ENCODE measurements around the gene ABLIM2.

The ABLIM2 gene

GRCh38 chr4:7974425-7974824, 184.2 kb downstream of the ABLIM2 start:
- no peak overlapping the region for H3K4me3 ChIP-seq (ENCODE audit: low read length)
- 91% methylated on average over 1 of the region's 1 CpG for WGBS
- H3K27ac ChIP-seq (ENCODE audit: low read depth, low read length), result no peak overlapping the region
- no peaks in the 10 kb centered on the region for H3K27me3 ChIP-seq (ENCODE audit: insufficient read depth, low read length)
- H3K9ac ChIP-seq (ENCODE audit: low read depth, low read length), result no peak overlapping the region
- H3K9me3 ChIP-seq (ENCODE audit: insufficient read depth, low read depth, low read length), result no peaks in the 10 kb centered on the region
- H3K4me1 ChIP-seq (ENCODE audit: insufficient read depth, low read length), result peaks cover 25% of the 10 kb centered on the region
- H3K36me3 ChIP-seq (ENCODE audit: insufficient read depth, low read length), result no peaks in the 10 kb centered on the region

GRCh38 chr4:7973545-7973981, 185.1 kb downstream of the ABLIM2 start:
- peaks cover 19% of the 10 kb centered on the region for H3K4me1 ChIP-seq (ENCODE audit: insufficient read depth, low read length)
- no peak overlapping the region for H3K4me3 ChIP-seq (ENCODE audit: low read length)
- WGBS, result 85% methylated on average over 10 of the region's 10 CpGs
- H3K9ac ChIP-seq (ENCODE audit: low read depth, low read length), result no peak overlapping the region
- H3K9me3 ChIP-seq (ENCODE audit: insufficient read depth, low read depth, low read length), result no peaks in the 10 kb centered on the region
- H3K36me3 ChIP-seq (ENCODE audit: insufficient read depth, low read length), result no peaks in the 10 kb centered on the region
- H3K27ac ChIP-seq (ENCODE audit: low read depth, low read length), result no peak overlapping the region
- no peaks in the 10 kb centered on the region for H3K27me3 ChIP-seq (ENCODE audit: insufficient read depth, low read length)

- Histone ChIP-seq H3K36me3 (ENCODE audit: insufficient read depth, low read length) (no peaks in the 10 kb centered on the region), H3K4me3 (ENCODE audit: low read length) (no peak overlapping the region), H3K4me1 (ENCODE audit: insufficient read depth, low read length) (peaks cover 13% of the 10 kb centered on the region), H3K27ac (ENCODE audit: low read depth, low read length) (no peak overlapping the region), H3K27me3 (ENCODE audit: insufficient read depth, low read length) (no peaks in the 10 kb centered on the region), H3K9ac (ENCODE audit: low read depth, low read length) (peak overlapping the region; percentile 25; the same call in 1 of the 2 replicates), H3K9me3 (ENCODE audit: insufficient read depth, low read depth, low read length) (no peaks in the 10 kb centered on the region)
- WGBS, result 85% methylated on average over 13 of the region's 13 CpGs
Observed at GRCh38 chr4:7971881-7972500, 186.6 kb downstream of the ABLIM2 start.

- no peaks in the 10 kb centered on the region for H3K36me3 ChIP-seq (ENCODE audit: insufficient read depth, low read length)
- no peak overlapping the region for H3K9ac ChIP-seq (ENCODE audit: low read depth, low read length)
- H3K27me3 ChIP-seq (ENCODE audit: insufficient read depth, low read length), result no peaks in the 10 kb centered on the region
- peaks cover 13% of the 10 kb centered on the region for H3K4me1 ChIP-seq (ENCODE audit: insufficient read depth, low read length)
- H3K9me3 ChIP-seq (ENCODE audit: insufficient read depth, low read depth, low read length), result no peaks in the 10 kb centered on the region
- 93% methylated on average over 2 of the region's 2 CpGs for WGBS
- no peak overlapping the region for H3K4me3 ChIP-seq (ENCODE audit: low read length)
- no peak overlapping the region for H3K27ac ChIP-seq (ENCODE audit: low read depth, low read length)
Observed at GRCh38 chr4:7971159-7971631, 187.4 kb downstream of the ABLIM2 start.

- H3K4me3 ChIP-seq (ENCODE audit: low read length), result no peak overlapping the region
Observed at GRCh38 chr4:7970361-7970946, 188.2 kb downstream of the ABLIM2 start.

GRCh38 chr4:7968262-7968896, 190.2 kb downstream of the ABLIM2 start:
- no peak overlapping the region for H3K4me3 ChIP-seq (ENCODE audit: low read length)
- WGBS, result 91% methylated on average over 16 of the region's 16 CpGs
- no peak overlapping the region for H3K9ac ChIP-seq (ENCODE audit: low read depth, low read length)
- H3K27me3 ChIP-seq (ENCODE audit: insufficient read depth, low read length), result no peaks in the 10 kb centered on the region
- no peaks in the 10 kb centered on the region for H3K36me3 ChIP-seq (ENCODE audit: insufficient read depth, low read length)
- no peaks in the 10 kb centered on the region for H3K9me3 ChIP-seq (ENCODE audit: insufficient read depth, low read depth, low read length)
- peaks cover 13% of the 10 kb centered on the region for H3K4me1 ChIP-seq (ENCODE audit: insufficient read depth, low read length)
- H3K27ac ChIP-seq (ENCODE audit: low read depth, low read length), result no peak overlapping the region

More at GRCh38 chr4:7970361-7970946, 188.2 kb downstream of the ABLIM2 start:
- no peak overlapping the region for H3K9ac ChIP-seq (ENCODE audit: low read depth, low read length)
- H3K27ac ChIP-seq (ENCODE audit: low read depth, low read length), result no peak overlapping the region
- H3K27me3 ChIP-seq (ENCODE audit: insufficient read depth, low read length), result no peaks in the 10 kb centered on the region
- H3K9me3 ChIP-seq (ENCODE audit: insufficient read depth, low read depth, low read length), result no peaks in the 10 kb centered on the region
- H3K36me3 ChIP-seq (ENCODE audit: insufficient read depth, low read length), result no peaks in the 10 kb centered on the region
- H3K4me1 ChIP-seq (ENCODE audit: insufficient read depth, low read length), result peaks cover 13% of the 10 kb centered on the region
- WGBS, result 81% methylated on average over 13 of the region's 13 CpGs

GRCh38 chr4:7967501-7968261, 190.9 kb downstream of the ABLIM2 start:
- Histone ChIP-seq H3K27me3 (ENCODE audit: insufficient read depth, low read length) (no peaks in the 10 kb centered on the region), H3K36me3 (ENCODE audit: insufficient read depth, low read length) (no peaks in the 10 kb centered on the region), H3K4me1 (ENCODE audit: insufficient read depth, low read length) (peaks cover 13% of the 10 kb centered on the region), H3K9me3 (ENCODE audit: insufficient read depth, low read depth, low read length) (no peaks in the 10 kb centered on the region), H3K4me3 (ENCODE audit: low read length) (no peak overlapping the region), H3K27ac (ENCODE audit: low read depth, low read length) (no peak overlapping the region), H3K9ac (ENCODE audit: low read depth, low read length) (no peak overlapping the region)
- WGBS, result 91% methylated on average over 21 of the region's 21 CpGs

- H3K9me3 ChIP-seq (ENCODE audit: insufficient read depth, low read depth, low read length), result no peaks in the 10 kb centered on the region
- H3K4me3 ChIP-seq (ENCODE audit: low read length), result no peak overlapping the region
- no peak overlapping the region for H3K27ac ChIP-seq (ENCODE audit: low read depth, low read length)
- no peak overlapping the region for H3K9ac ChIP-seq (ENCODE audit: low read depth, low read length)
- no peaks in the 10 kb centered on the region for H3K36me3 ChIP-seq (ENCODE audit: insufficient read depth, low read length)
- H3K4me1 ChIP-seq (ENCODE audit: insufficient read depth, low read length), result peaks cover 13% of the 10 kb centered on the region
- no peaks in the 10 kb centered on the region for H3K27me3 ChIP-seq (ENCODE audit: insufficient read depth, low read length)
- WGBS, result 92% methylated on average over 9 of the region's 9 CpGs
Observed at GRCh38 chr4:7967063-7967440, 191.6 kb downstream of the ABLIM2 start.

- Histone ChIP-seq H3K4me3 (ENCODE audit: low read length) (no peak overlapping the region), H3K27ac (ENCODE audit: low read depth, low read length) (no peak overlapping the region), H3K4me1 (ENCODE audit: insufficient read depth, low read length) (peaks cover 13% of the 10 kb centered on the region), H3K27me3 (ENCODE audit: insufficient read depth, low read length) (no peaks in the 10 kb centered on the region), H3K9me3 (ENCODE audit: insufficient read depth, low read depth, low read length) (no peaks in the 10 kb centered on the region), H3K36me3 (ENCODE audit: insufficient read depth, low read length) (no peaks in the 10 kb centered on the region), H3K9ac (ENCODE audit: low read depth, low read length) (no peak overlapping the region)
- 92% methylated on average over 36 of the region's 37 CpGs for WGBS
Observed at GRCh38 chr4:7966281-7967062, 192.1 kb downstream of the ABLIM2 start.

- Histone ChIP-seq H3K27ac (ENCODE audit: low read depth, low read length) (no peak overlapping the region), H3K9ac (ENCODE audit: low read depth, low read length) (no peak overlapping the region), H3K27me3 (ENCODE audit: insufficient read depth, low read length) (no peaks in the 10 kb centered on the region), H3K4me1 (ENCODE audit: insufficient read depth, low read length) (peaks cover 18% of the 10 kb centered on the region), H3K4me3 (ENCODE audit: low read length) (no peak overlapping the region), H3K9me3 (ENCODE audit: insufficient read depth, low read depth, low read length) (no peaks in the 10 kb centered on the region), H3K36me3 (ENCODE audit: insufficient read depth, low read length) (no peaks in the 10 kb centered on the region)
- WGBS, result 89% methylated on average over 23 of the region's 23 CpGs
Observed at GRCh38 chr4:7964890-7965662, 193.5 kb downstream of the ABLIM2 start.
